NT2/D1 (cell line): ENCODE measurements around the gene DYSF.

Experiments used
- DNase-seq: peaks from one replicate; pipeline ENCODE4 v3.0.0-alpha.2; 2011; ENCODE audit warnings: low read depth, low spot score
- H3K27me3 ChIP-seq: 2 replicates; pipeline ENCODE4 v1.6.0; 2011; ENCODE audit warnings: mild to moderate bottlenecking; ENCODE audit not compliant: insufficient read length, insufficient read depth
- H3K36me3 ChIP-seq: 2 replicates; pipeline ENCODE4 v1.6.1; 2011; ENCODE audit warnings: mild to moderate bottlenecking, low read length, mixed read lengths; ENCODE audit not compliant: insufficient read depth, insufficient read length
- H3K4me1 ChIP-seq: 2 replicates; pipeline ENCODE4 v1.5.1; 2011; ENCODE audit not compliant: insufficient read depth, insufficient read length
- H3K4me3 ChIP-seq: 2 replicates; pipeline ENCODE4 v1.5.1; 2011; ENCODE audit warnings: low read depth; ENCODE audit not compliant: insufficient read length
- H3K9ac ChIP-seq: 2 replicates; pipeline ENCODE4 v1.6.0; 2011; ENCODE audit warnings: low read depth; ENCODE audit not compliant: insufficient read length
- H3K9me3 ChIP-seq: 2 replicates; pipeline ENCODE4 v1.5.1; 2011; ENCODE audit warnings: mild to moderate bottlenecking, low read length; ENCODE audit not compliant: insufficient read depth
- SUZ12 ChIP-seq: IDR thresholded peaks from 2 replicates; pipeline ENCODE4 v1.6.1; 2011; ENCODE audit not compliant: insufficient read length, insufficient read depth; ENCODE audit errors: extremely low read depth
- YY1 ChIP-seq: IDR thresholded peaks from 2 replicates; pipeline ENCODE4 v1.6.1; 2011; ENCODE audit not compliant: insufficient read length, insufficient read depth
- ZNF274 ChIP-seq: IDR thresholded peaks from 2 replicates; pipeline ENCODE4 v1.6.1; 2011; ENCODE audit warnings: mild to moderate bottlenecking, low read depth, low read length

DYSF gene

DNA sequence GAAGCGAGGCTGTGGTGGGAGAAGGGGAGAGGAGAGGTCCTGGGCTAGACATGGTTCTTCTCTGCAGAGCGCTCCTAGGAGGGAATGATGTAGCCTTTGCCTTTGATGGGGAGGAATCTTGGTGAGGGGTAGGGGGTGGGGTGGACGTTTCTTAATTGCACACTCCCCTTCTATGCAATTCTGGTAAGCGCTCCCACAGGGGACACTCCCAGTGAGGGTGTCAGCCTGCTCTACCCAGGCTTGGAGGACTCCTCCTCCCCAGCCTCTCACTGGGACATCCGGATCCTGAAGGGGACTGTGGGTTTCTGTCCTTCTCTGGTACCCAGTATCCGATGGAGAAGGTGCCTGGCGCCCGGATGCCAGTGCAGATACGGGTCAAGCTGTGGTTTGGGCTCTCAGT lies 114.3 kb downstream of the DYSF start:
- Histone ChIP-seq H3K27me3 (no peaks in the 10 kb centered on the region), H3K36me3 (peaks cover 23% of the 10 kb centered on the region), H3K9me3 (0 out of 2 replicates have a peak, but pooled peaks cover 7% of the 10 kb centered on the region), H3K9ac (no peak overlapping the region), H3K4me1 (peaks cover 3% of the 10 kb centered on the region), H3K4me3 (no peak overlapping the region)
- no peak for DNase-seq
- no peak for TF ChIP-seq ZNF274
- no peak for TF ChIP-seq YY1
- no peak for TF ChIP-seq SUZ12

DNA sequence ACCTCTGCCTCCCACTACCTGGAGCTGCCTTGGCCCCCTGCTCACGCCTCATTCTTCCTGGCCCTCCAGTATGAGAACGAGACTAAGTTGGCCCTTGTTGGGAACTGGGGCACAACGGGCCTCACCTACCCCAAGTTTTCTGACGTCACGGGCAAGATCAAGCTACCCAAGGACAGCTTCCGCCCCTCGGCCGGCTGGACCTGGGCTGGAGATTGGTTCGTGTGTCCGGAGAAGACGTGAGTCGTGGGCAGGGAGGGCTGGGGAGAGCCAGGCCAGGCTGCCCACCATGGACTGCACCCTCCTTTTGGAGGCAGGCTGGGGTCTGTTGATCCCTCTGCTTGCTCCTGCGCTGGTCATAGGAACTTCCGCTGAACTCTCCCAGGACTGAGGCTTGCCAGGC lies 114.7 kb downstream of the DYSF start:
- peaks cover 3% of the 10 kb centered on the region for H3K4me1 ChIP-seq
- no peak overlapping the region for H3K9ac ChIP-seq
- H3K4me3 ChIP-seq: no peak overlapping the region
- no peak for TF ChIP-seq ZNF274
- no peak for TF ChIP-seq YY1
- TF ChIP-seq SUZ12: no peak
- H3K36me3 ChIP-seq: peaks cover 25% of the 10 kb centered on the region
- DNase-seq: no peak
- 0 out of 2 replicates have a peak, but pooled peaks cover 7% of the 10 kb centered on the region for H3K9me3 ChIP-seq
- no peaks in the 10 kb centered on the region for H3K27me3 ChIP-seq

DNA sequence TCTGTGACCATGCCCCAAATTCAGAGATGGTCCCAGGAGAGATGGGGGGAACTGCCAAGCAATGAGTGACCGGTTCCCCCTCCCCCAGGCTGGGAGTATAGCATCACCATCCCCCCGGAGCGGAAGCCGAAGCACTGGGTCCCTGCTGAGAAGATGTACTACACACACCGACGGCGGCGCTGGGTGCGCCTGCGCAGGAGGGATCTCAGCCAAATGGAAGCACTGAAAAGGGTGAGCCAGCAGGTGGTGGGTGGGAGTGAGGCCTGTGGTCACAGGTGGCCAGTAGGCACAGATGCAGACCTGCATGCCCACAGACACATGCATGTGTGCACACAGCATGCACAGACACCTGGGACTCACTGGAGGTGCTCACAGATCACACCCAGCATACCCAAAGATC lies 117.2 kb downstream of the DYSF start:
- DNase-seq: no peak
- H3K36me3 ChIP-seq: peaks cover 25% of the 10 kb centered on the region
- H3K4me1 ChIP-seq: peaks cover 1% of the 10 kb centered on the region

DNA sequence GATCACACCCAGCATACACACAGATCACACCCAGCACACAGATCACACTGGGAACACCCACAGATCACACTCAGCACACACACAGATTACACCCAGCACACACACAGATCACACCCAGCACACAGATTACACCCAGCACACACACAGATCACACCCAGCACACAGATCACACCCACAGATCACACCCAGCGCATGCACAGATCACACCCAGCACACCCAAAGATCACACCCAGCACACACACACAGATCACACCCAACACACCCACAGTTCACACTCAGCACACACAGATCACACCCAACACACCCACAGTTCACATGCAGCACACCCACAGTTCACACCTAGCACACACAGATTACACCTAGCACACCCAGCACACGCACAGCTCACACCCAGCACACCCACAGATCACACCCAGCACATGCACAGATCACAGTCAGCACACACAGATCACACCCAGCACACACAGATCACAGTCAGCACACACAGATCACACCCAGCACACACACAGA lies 117.6 kb downstream of the DYSF start:
- TF ChIP-seq SUZ12 (no peak), ZNF274 (no peak), YY1 (no peak)
- Histone ChIP-seq H3K36me3 (peaks cover 25% of the 10 kb centered on the region), H3K9ac (no peak overlapping the region), H3K9me3 (0 out of 2 replicates have a peak, but pooled peaks cover 7% of the 10 kb centered on the region), H3K4me3 (no peak overlapping the region), H3K4me1 (no peaks in the 10 kb centered on the region), H3K27me3 (no peaks in the 10 kb centered on the region)
- DNase-seq: no peak

More for the DNA sequence above, 117.2 kb downstream of the DYSF start:
- H3K9me3 ChIP-seq: 0 out of 2 replicates have a peak, but pooled peaks cover 7% of the 10 kb centered on the region
- no peak overlapping the region for H3K9ac ChIP-seq
- H3K4me3 ChIP-seq: no peak overlapping the region
- H3K27me3 ChIP-seq: no peaks in the 10 kb centered on the region
- no peak for TF ChIP-seq ZNF274
- no peak for TF ChIP-seq YY1
- TF ChIP-seq SUZ12: no peak

DNA sequence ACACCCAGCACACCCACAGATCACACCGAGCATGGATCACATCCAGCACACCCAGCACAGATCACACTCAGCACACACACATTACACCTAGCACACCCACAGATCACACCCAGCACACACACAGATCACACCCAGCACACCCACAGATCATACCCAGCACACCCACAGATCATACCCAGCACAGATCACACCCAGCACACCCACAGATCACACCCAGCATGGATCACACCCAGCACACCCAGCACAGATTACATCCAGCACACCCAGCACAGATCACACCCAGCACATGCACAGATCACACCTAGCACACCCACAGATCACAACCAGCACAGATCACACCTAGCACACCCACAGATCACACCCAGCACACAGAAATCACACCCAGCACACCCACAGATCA lies 118.6 kb downstream of the DYSF start:
- TF ChIP-seq SUZ12 (no peak), YY1 (no peak), ZNF274 (no peak)
- Histone ChIP-seq H3K9ac (no peak overlapping the region), H3K27me3 (no peaks in the 10 kb centered on the region), H3K36me3 (peaks cover 25% of the 10 kb centered on the region), H3K4me3 (no peak overlapping the region), H3K9me3 (0 out of 2 replicates have a peak, but pooled peaks cover 7% of the 10 kb centered on the region), H3K4me1 (no peaks in the 10 kb centered on the region)
- no peak for DNase-seq

DNA sequence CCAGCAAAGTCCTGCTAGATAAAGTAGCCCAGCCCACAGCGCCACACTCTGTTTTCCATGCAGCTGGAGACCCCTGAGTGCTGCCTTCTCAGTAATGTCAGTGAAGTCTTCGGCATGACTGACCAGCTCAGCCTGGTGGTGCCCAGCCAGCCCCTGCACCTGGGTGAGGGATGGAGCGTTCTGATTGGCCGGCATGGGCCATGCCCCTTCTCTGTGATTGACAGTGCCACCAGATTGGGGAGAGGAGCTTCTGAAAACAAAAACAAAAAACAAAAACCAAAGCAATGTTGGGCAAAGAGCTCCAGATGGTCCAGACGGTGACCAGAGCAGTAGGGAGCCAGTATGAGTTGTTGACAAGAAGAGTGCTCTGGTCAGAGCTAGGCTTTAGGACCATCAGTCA lies 122.6 kb downstream of the DYSF start:
- H3K9me3 ChIP-seq: 0 out of 2 replicates have a peak, but pooled peaks cover 6% of the 10 kb centered on the region
- no peak overlapping the region for H3K9ac ChIP-seq
- H3K36me3 ChIP-seq: peaks cover 21% of the 10 kb centered on the region
- DNase-seq: no peak
- H3K4me3 ChIP-seq: no peak overlapping the region
- H3K27me3 ChIP-seq: no peaks in the 10 kb centered on the region
- no peaks in the 10 kb centered on the region for H3K4me1 ChIP-seq
- TF ChIP-seq YY1 (no peak), SUZ12 (no peak), ZNF274 (no peak)

DNA sequence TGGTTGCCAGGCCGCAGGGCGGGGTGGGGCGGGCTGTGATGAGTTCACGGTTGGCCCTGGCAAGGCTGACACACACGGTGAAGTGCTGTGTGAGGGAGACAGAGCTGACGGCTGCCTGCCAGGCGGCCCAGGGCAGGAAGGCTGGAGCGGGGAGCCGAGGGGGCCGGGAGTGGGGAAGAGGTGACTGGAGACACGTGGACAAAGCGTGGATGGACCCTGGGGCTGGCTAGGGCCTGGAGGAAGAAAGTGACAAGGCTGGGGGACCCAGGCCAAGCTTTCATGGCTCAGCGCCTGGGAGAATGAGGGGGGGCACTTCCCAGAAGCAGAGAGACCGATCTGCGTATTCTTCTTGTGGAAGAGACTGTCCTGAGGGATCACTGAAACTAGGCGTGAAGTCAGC lies 123.2 kb downstream of the DYSF start:
- no peaks in the 10 kb centered on the region for H3K9me3 ChIP-seq
- no peak overlapping the region for H3K4me3 ChIP-seq

DNA sequence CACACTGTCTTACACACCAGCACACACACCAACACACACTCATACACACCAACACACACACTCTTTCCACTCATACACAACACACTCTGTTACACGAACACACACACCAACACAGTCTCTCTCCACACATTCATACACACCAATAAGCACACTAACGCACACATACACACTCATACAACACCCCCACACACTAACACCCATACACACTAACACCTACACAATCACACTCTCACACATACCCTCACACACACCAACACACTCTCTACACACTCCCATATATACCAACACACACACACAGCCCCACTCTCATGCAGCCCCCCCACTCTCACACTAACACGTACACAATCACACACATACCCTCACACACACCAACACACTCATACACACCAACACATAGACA lies 123.8 kb downstream of the DYSF start:
- Histone ChIP-seq H3K4me1 (no peaks in the 10 kb centered on the region), H3K36me3 (peaks cover 8% of the 10 kb centered on the region), H3K4me3 (no peak overlapping the region), H3K27me3 (no peaks in the 10 kb centered on the region), H3K9me3 (no peaks in the 10 kb centered on the region), H3K9ac (no peak overlapping the region)
- DNase-seq: no peak
- no peak for TF ChIP-seq ZNF274
- TF ChIP-seq SUZ12: no peak
- no peak for TF ChIP-seq YY1

More for the DNA sequence above, 123.2 kb downstream of the DYSF start:
- Histone ChIP-seq H3K4me1 (no peaks in the 10 kb centered on the region), H3K27me3 (no peaks in the 10 kb centered on the region), H3K9ac (no peak overlapping the region), H3K36me3 (peaks cover 15% of the 10 kb centered on the region)
- no peak for DNase-seq
- TF ChIP-seq SUZ12: no peak
